Stimulated activated CD4-positive, alpha-beta T cell treated with anti-CD3 and anti-CD28 coated beads, Interleukin-1b, Interleukin-23, amount 100 ng/mL, for 24 hours (primary cell): ENCODE results near the gene USP4.
"Not testable (repeated sequence)": the region's sequence is repeated elsewhere in the genome, so short reads cannot be mapped to it uniquely, and the experiment has no call there.

ENCODE experiments used
- DNase-seq, 4 experiments: peaks; one replicate each; pipeline ENCODE4 v3.0.0-alpha.2; 2020; ENCODE audit warnings: low read depth in 4 of 4, low spot score in 1 of 4

Gene USP4

GRCh38 chr3:49255718-49256511 lies 83.9 kb downstream of the USP4 start:
- no peak for DNase-seq

DNA sequence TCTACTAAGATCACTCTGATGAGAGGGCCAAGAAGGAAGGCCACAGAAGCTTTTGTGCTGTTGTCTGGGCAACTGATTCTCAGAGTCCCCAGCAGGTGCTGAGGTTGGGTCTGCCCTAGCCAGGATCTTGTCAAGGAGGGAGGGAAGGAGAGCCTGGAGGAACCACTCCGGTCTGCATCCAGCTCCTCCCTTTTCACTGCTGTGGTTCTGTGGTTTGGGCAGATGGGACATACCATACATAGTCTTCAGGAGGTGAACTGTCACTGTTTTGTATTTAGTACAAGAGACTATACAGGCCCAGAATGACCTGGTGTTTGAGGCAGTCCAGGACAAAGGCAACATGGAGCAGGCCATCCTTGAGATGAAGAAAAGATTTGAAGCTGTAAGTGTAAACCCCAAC lies 84.7 kb downstream of the USP4 start:
- DNase-seq, result no peak

DNA sequence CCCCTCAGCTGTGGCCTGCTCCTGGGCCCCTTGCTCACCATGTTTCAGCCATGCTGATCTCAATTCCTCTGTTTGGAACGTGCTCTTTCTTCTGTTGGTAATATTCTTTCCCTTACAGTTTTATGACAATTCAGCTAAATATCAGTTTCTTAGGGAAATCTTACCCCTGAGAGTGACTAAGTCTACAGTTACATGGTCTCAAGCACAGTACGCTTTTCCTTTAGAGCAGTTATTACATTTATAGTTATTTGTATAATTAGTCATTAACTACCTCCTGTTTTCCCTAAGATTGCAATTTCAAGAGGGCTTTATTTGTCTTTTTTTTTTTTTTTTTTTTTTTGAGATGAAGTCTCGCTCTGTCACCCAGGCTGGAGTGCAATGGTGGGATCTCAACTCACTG lies 86.3 kb downstream of the USP4 start:
- no peak for DNase-seq

- no peak for DNase-seq
These were observed 91.0 kb downstream of the USP4 start for GRCh38 chr3:49248840-49249227.

GRCh38 chr3:49244581-49245205 lies 95.2 kb downstream of the USP4 start:
- no peak for DNase-seq

- DNase-seq, result not testable (repeated sequence)
These were observed 99.8 kb downstream of the USP4 start for GRCh38 chr3:49240091-49240490.

- DNase-seq, result no peak
These were observed 101.4 kb downstream of the USP4 start for GRCh38 chr3:49238274-49239127.

GRCh38 chr3:49237344-49237743 lies 102.5 kb downstream of the USP4 start:
- no peak for DNase-seq

DNA sequence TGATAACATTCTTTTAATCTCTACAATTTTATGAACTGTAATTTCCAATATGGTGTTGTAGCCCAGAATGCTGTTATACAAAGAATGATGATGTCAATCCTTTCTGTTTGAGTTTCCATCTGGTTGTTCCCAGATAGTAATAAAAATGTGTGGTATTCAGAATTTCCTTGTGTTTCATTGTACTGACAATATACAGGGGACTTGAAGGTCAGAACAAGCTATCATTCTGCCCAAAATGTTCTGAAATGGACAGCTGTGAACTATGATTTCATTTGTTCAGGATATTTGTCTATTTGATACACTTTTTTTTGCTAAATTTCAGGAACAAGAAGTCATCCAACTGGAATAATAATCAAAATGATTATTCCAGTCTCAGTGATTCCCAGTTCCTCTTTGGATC lies 103.6 kb downstream of the USP4 start:
- DNase-seq, result no peak

DNA sequence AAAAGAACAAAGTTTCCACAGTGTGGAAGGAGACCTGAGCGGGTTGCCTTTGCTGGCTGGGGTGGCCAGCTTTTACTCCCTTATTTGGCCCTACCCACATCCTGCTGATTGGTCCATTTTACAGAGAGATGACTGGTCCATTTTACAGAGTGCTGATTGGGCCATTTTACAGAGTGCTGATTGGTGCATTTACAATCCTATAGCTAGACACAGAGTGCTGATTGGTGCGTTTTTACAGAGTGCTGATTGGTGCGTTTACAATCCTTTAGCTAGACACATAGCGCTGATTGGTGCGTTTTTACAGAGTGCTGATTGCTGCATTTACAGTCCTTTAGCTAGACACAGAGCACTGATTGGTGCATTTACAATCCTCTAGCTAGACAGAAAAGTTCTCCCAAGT lies 111.0 kb downstream of the USP4 start:
- DNase-seq, result not testable (repeated sequence)
